ENCODE data around the gene CREB5. TPM values are rescaled to one million over a fixed set of nuclear protein-coding genes. Genes with fewer than 3 reads are reported as not detected.

The CREB5 gene
- total RNA-seq, 1 experiment from 2014 or later = 5.2 TPM

DNA sequence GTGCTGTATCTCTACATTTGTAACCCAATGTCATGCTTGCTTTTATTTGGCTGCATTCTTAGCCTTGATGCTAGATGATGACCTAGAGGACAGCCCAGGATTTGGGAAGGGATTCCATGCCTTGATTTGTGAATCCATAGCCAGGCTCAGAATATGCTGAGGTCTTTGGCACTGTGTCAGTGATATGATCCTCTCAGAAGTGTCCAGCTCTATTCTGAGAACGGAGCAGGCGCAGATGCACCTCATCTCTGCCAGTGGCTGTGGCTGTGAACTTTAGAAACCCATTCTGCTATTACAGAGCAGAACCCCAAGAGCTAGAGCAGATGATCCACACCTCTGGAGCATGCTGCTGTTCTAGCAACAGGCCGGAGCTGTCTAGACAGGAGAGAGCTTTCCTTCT lies 333.0 kb downstream of the CREB5 start:
- BruUV-seq (replicated peaks) = no TSS peak
- Histone ChIP-seq H3K4me3 (ENCODE audit: low read length) (no peak overlapping the region), H3K79me2 (ENCODE audit: low read length) (no peaks in the 10 kb centered on the region), H3K4me2 (ENCODE audit: low read length) (no peak overlapping the region), H3K27me3 (ENCODE audit: low read length) (no peaks in the 10 kb centered on the region), H4K20me1 (ENCODE audit: low read length) (no peaks in the 10 kb centered on the region), H3K4me1 (ENCODE audit: insufficient read depth, low read length) (peaks cover 13% of the 10 kb centered on the region), H3K27ac (ENCODE audit: low read length) (no peak overlapping the region), H3K36me3 (ENCODE audit: low read depth, low read length) (no peaks in the 10 kb centered on the region), H2AFZ (ENCODE audit: low read length) (no peak overlapping the region), H3K9me2 (replicated peaks; ENCODE audit: low read length) (no peaks in the 10 kb centered on the region), H3K9me3 (ENCODE audit: low read length) (no peaks in the 10 kb centered on the region), H3F3A (ENCODE audit: low read length, unreplicated experiment) (no peaks in the 10 kb centered on the region), H3K9ac (ENCODE audit: low read length) (no peak overlapping the region)
- intact Hi-C loops (cut with micrococcal nuclease) = loop anchor here (5.0 kb wide), 1 partner anchor 58 kb away; no protein-coding TSS in a partner anchor
- ATAC-seq (no peak), DNase-seq (no peak)
- POLR2A ChIA-PET (ENCODE audit: unreplicated experiment) = no interaction called here
- TF ChIP-seq EZH2phosphoT487 (IDR thresholded peaks at IDR 0.05; ENCODE audit: borderline replicate concordance, low read length) (no peak), EZH2 (IDR thresholded peaks at IDR 0.05; ENCODE audit: low read length, unreplicated experiment) (no peak)
- TF ChIP-seq, protein P1, sequence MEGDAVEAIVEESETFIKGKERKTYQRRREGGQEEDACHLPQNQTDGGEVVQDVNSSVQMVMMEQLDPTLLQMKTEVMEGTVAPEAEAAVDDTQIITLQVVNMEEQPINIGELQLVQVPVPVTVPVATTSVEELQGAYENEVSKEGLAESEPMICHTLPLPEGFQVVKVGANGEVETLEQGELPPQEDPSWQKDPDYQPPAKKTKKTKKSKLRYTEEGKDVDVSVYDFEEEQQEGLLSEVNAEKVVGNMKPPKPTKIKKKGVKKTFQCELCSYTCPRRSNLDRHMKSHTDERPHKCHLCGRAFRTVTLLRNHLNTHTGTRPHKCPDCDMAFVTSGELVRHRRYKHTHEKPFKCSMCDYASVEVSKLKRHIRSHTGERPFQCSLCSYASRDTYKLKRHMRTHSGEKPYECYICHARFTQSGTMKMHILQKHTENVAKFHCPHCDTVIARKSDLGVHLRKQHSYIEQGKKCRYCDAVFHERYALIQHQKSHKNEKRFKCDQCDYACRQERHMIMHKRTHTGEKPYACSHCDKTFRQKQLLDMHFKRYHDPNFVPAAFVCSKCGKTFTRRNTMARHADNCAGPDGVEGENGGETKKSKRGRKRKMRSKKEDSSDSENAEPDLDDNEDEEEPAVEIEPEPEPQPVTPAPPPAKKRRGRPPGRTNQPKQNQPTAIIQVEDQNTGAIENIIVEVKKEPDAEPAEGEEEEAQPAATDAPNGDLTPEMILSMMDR (conservative IDR thresholded peaks at IDR 0.05; ENCODE audit: low read depth, low read length) = no peak
- CTCF ChIA-PET = no interaction called here

DNA sequence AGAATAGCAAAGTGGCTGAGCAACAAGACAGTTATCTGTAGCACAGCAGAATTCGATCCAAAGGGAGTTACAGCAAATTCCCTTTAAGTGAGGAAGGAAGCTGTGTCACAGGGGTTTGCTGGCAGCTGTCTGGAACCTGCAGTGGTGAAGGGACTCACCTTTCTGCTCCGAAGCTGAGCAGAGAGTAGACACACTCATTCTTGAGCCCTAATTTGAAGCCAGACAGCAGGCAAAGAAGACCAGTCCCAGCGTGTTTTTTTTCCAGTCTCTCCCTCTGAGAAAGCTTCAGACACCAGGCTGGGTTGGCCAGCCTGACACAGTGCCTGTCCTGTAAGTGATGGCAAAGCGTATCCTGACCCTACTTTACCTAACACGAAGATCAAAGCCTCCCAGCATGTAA lies 335.1 kb downstream of the CREB5 start:
- Histone ChIP-seq H3K4me2 (ENCODE audit: low read length) (no peak overlapping the region), H2AFZ (ENCODE audit: low read length) (no peak overlapping the region), H3K36me3 (ENCODE audit: low read depth, low read length) (no peaks in the 10 kb centered on the region), H3K4me3 (ENCODE audit: low read length) (no peak overlapping the region), H3F3A (ENCODE audit: low read length, unreplicated experiment) (no peaks in the 10 kb centered on the region), H3K9ac (ENCODE audit: low read length) (no peak overlapping the region), H3K79me2 (ENCODE audit: low read length) (no peaks in the 10 kb centered on the region), H3K4me1 (ENCODE audit: insufficient read depth, low read length) (peaks cover 13% of the 10 kb centered on the region), H3K9me2 (replicated peaks; ENCODE audit: low read length) (no peaks in the 10 kb centered on the region), H4K20me1 (ENCODE audit: low read length) (no peaks in the 10 kb centered on the region), H3K9me3 (ENCODE audit: low read length) (no peaks in the 10 kb centered on the region), H3K27me3 (ENCODE audit: low read length) (no peaks in the 10 kb centered on the region), H3K27ac (ENCODE audit: low read length) (no peak overlapping the region)
- POLR2A ChIA-PET (ENCODE audit: unreplicated experiment) = interaction anchor here (0.6 kb wide), 1 partner anchor 15 kb away, joined by 13 read pairs; no protein-coding TSS in a partner anchor
- DNase-seq (no peak), ATAC-seq (no peak)
- no peak for TF ChIP-seq EZH2phosphoT487 (IDR thresholded peaks at IDR 0.05; ENCODE audit: borderline replicate concordance, low read length)
- TF ChIP-seq EZH2 (IDR thresholded peaks at IDR 0.05; ENCODE audit: low read length, unreplicated experiment) = no peak
- TF ChIP-seq, protein P1 (conservative IDR thresholded peaks at IDR 0.05; ENCODE audit: low read depth, low read length) = no peak
- CTCF ChIA-PET = interaction anchor here (0.6 kb wide), 1 partner anchor 20 kb away, joined by 3 read pairs; no protein-coding TSS in a partner anchor
- no TSS peak for BruUV-seq (replicated peaks)
- intact Hi-C loops (cut with micrococcal nuclease) = loop anchor here (5.0 kb wide), 1 partner anchor 60 kb away; no protein-coding TSS in a partner anchor

DNA sequence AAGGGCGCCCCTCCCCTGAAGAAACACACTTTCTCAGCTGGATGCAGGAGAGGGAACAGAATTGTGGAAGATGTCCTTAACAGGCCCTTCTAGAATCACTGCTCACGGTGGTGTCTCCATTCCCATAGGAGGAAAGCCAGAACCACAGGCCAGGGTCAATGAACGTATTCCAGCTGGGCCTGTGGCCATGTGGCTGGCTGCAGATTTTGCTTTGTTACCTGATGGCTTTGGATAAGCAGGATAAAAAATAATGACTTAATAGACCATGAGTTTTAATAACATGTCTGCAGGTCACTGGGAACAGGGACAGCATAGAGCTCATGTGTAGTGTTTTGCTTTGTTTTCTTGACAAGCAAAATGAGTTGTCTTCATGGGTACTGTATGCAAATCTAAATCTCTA lies 335.5 kb downstream of the CREB5 start:
- Histone ChIP-seq H3K9me2 (replicated peaks; ENCODE audit: low read length) (no peaks in the 10 kb centered on the region), H3K4me3 (ENCODE audit: low read length) (no peak overlapping the region), H3K27ac (ENCODE audit: low read length) (no peak overlapping the region), H3K27me3 (ENCODE audit: low read length) (no peaks in the 10 kb centered on the region), H3K36me3 (ENCODE audit: low read depth, low read length) (no peaks in the 10 kb centered on the region), H3K4me1 (ENCODE audit: insufficient read depth, low read length) (peaks cover 13% of the 10 kb centered on the region), H4K20me1 (ENCODE audit: low read length) (no peaks in the 10 kb centered on the region), H3K4me2 (ENCODE audit: low read length) (no peak overlapping the region), H3K79me2 (ENCODE audit: low read length) (no peaks in the 10 kb centered on the region), H3K9ac (ENCODE audit: low read length) (no peak overlapping the region), H3F3A (ENCODE audit: low read length, unreplicated experiment) (no peaks in the 10 kb centered on the region), H3K9me3 (ENCODE audit: low read length) (no peaks in the 10 kb centered on the region), H2AFZ (ENCODE audit: low read length) (no peak overlapping the region)
- BruUV-seq (replicated peaks) = no TSS peak
- POLR2A ChIA-PET (ENCODE audit: unreplicated experiment) = no interaction called here
- CTCF ChIA-PET = interaction anchor here (0.6 kb wide), 1 partner anchor 20 kb away, joined by 3 read pairs; no protein-coding TSS in a partner anchor
- intact Hi-C loops (cut with micrococcal nuclease) = loop anchor here (2.0 to 5.0 kb wide), 3 partner anchors 61 to 357 kb away; no protein-coding TSS in a partner anchor
- no peak for TF ChIP-seq EZH2 (IDR thresholded peaks at IDR 0.05; ENCODE audit: low read length, unreplicated experiment)
- TF ChIP-seq, protein P1 (conservative IDR thresholded peaks at IDR 0.05; ENCODE audit: low read depth, low read length) = no peak
- no peak for TF ChIP-seq EZH2phosphoT487 (IDR thresholded peaks at IDR 0.05; ENCODE audit: borderline replicate concordance, low read length)
- DNase-seq = no peak
- ATAC-seq = no peak

Measured in PC-3 (cell line).